Measurements from ENCODE around the gene SOCS6. TPM values are rescaled to one million over a fixed set of nuclear protein-coding genes. Genes with fewer than 3 reads are reported as not detected.

Gene SOCS6
- total and polyA plus RNA-seq, 4 donors, result 5.9 to 21.4 (median 12.5) TPM

DNA sequence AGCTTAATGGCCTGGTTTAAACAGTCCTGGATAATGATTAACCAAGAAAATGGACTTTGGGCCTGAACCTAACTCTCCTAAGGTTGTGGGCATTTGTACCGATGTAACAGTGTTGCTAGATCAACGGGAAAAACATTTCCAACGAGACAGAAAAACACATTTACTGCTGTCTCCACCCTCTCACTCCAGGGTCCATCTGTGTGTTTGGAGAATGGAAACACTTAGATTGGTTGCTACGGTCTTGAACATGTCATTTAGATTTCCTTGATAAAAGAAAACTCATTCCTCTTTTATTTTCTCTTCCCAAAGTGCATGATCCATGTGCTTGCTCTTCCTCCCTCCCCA, 88.0 kb downstream of the SOCS6 start:
- H3K9ac ChIP-seq (ENCODE audit: insufficient read depth in 1 of 2, low read length in 2 of 2), result no peak overlapping the region
- no peak overlapping the region for H3K27ac ChIP-seq (ENCODE audit: low read depth in 1 of 2, low read length in 1 of 2)
- no peak for ATAC-seq (ENCODE audit: insufficient read depth, low FRiP score)
- peaks cover 0 to 8% (median 0%) of the 10 kb centered on the region in 5 donors for H3K4me1 ChIP-seq (ENCODE audit: control insufficient read depth in 5 of 5, insufficient read depth in 5 of 5, low read length in 5 of 5)
- no peak for TF ChIP-seq CTCF (IDR thresholded peaks at IDR 0.05; ENCODE audit: control extremely low read depth, extremely low read depth)
- H3K9me3 ChIP-seq (ENCODE audit: control insufficient read depth in 4 of 4, insufficient read depth in 3 of 4, low read length in 3 of 4), result no peaks in the 10 kb centered on the region
- WGBS, 2 donors, result 66 to 80% methylated on average over 4 of the region's 4 CpGs
- no peak overlapping the region for H3K4me3 ChIP-seq
- peak in 2 of 3 donors; percentile 5 to 16 for DNase-seq
- no peaks in the 10 kb centered on the region for H3K27me3 ChIP-seq (ENCODE audit: control insufficient read depth in 3 of 3, insufficient read depth in 3 of 3, low read length in 2 of 3)
- H3K36me3 ChIP-seq (ENCODE audit: control insufficient read depth in 4 of 4, insufficient read depth in 4 of 4, low read length in 4 of 4), result no peaks in the 10 kb centered on the region

- ATAC-seq (ENCODE audit: insufficient read depth, low FRiP score), result no peak
- Histone ChIP-seq H3K27ac (ENCODE audit: low read depth in 1 of 2, low read length in 1 of 2) (no peak overlapping the region), H3K9me3 (ENCODE audit: control insufficient read depth in 4 of 4, insufficient read depth in 3 of 4, low read length in 3 of 4) (no peaks in the 10 kb centered on the region), H3K9ac (ENCODE audit: insufficient read depth in 1 of 2, low read length in 2 of 2) (no peak overlapping the region), H3K4me3 (no peak overlapping the region), H3K4me1 (ENCODE audit: control insufficient read depth in 5 of 5, insufficient read depth in 5 of 5, low read length in 5 of 5) (peaks cover 0 to 8% (median 0%) of the 10 kb centered on the region in 5 donors), H3K36me3 (ENCODE audit: control insufficient read depth in 4 of 4, insufficient read depth in 4 of 4, low read length in 4 of 4) (no peaks in the 10 kb centered on the region), H3K27me3 (ENCODE audit: control insufficient read depth in 3 of 3, insufficient read depth in 3 of 3, low read length in 2 of 3) (no peaks in the 10 kb centered on the region)
- peak in 1 of 3 donors; percentile 12 for DNase-seq
- no peak for TF ChIP-seq CTCF (IDR thresholded peaks at IDR 0.05; ENCODE audit: control extremely low read depth, extremely low read depth)
- 51 to 72% methylated on average over 8 of the region's 8 CpGs for WGBS, 2 donors
These were observed 88.5 kb downstream of the SOCS6 start for GRCh38 chr18:70377317-70377799.

- H3K27ac ChIP-seq (ENCODE audit: low read depth in 1 of 2, low read length in 1 of 2), result no peak overlapping the region
- DNase-seq (peak in 2 of 3 donors; percentile 14 to 48), ATAC-seq (ENCODE audit: insufficient read depth, low FRiP score) (no peak)
- 70 to 74% methylated on average over 13 of the region's 13 CpGs for WGBS, 2 donors
- H3K4me1 ChIP-seq (ENCODE audit: control insufficient read depth in 5 of 5, insufficient read depth in 5 of 5, low read length in 5 of 5), result peaks cover 0 to 8% (median 0%) of the 10 kb centered on the region in 5 donors
- no peak overlapping the region for H3K4me3 ChIP-seq
- H3K9me3 ChIP-seq (ENCODE audit: control insufficient read depth in 4 of 4, insufficient read depth in 3 of 4, low read length in 3 of 4), result no peaks in the 10 kb centered on the region
- no peaks in the 10 kb centered on the region for H3K36me3 ChIP-seq (ENCODE audit: control insufficient read depth in 4 of 4, insufficient read depth in 4 of 4, low read length in 4 of 4)
- H3K27me3 ChIP-seq (ENCODE audit: control insufficient read depth in 3 of 3, insufficient read depth in 3 of 3, low read length in 2 of 3), result no peaks in the 10 kb centered on the region
- no peak for TF ChIP-seq CTCF (IDR thresholded peaks at IDR 0.05; ENCODE audit: control extremely low read depth, extremely low read depth)
- H3K9ac ChIP-seq (ENCODE audit: insufficient read depth in 1 of 2, low read length in 2 of 2), result no peak overlapping the region
These were observed 89.2 kb downstream of the SOCS6 start for GRCh38 chr18:70377857-70378701.

Other genes with a start within 250 kb of the SOCS6 start
- 10 to 100 TPM; 13.7 to 50.8 TPM for gene RTTN, start 83.4 kb upstream of the SOCS6 start, total RNA-seq
- 1 to 10 TPM; 2.1 to 4.7 TPM for gene RTTN, start 83.4 kb upstream of the SOCS6 start, polyA plus RNA-seq